Sigmoid colon (tissue), 7 donors: ENCODE measurements around the gene ARRB2. TPM values are rescaled to one million over a fixed set of nuclear protein-coding genes. Genes with fewer than 3 reads are reported as not detected.
A peak's percentile ranks its signal among the peaks of the same experiment; 100 is the strongest.
"Not testable (repeated sequence)": the region's sequence is repeated elsewhere in the genome, so short reads cannot be mapped to it uniquely, and the experiment has no call there.

ENCODE experiments used
- DNase-seq: peaks from one replicate; pipeline ENCODE4 v3.0.0-alpha.2; 2019
- H3K27ac ChIP-seq, 4 donors: fragments of 200-600 bp; sonication (generic); one replicate each; pipeline ENCODE4 v1.5.1; 2016 to 2019; ENCODE audit warnings: mild to moderate bottlenecking in 1 of 4
- H3K27me3 ChIP-seq, 3 donors: fragments of 200-600 bp; sonication (generic); one replicate each; pipeline ENCODE4 v1.5.1; 2019; ENCODE audit warnings: mild to moderate bottlenecking in 1 of 3
- H3K36me3 ChIP-seq, 4 donors: fragments of 200-600 bp; sonication (generic); one replicate each; pipeline ENCODE4 v1.5.1; 2016 to 2019
- H3K4me1 ChIP-seq, 4 donors: fragments of 200-600 bp; sonication (generic); one replicate each; pipeline ENCODE4 v1.5.1; 2017 to 2019
- H3K4me3 ChIP-seq, 4 donors: fragments of 200-600 bp; sonication (generic); one replicate each; pipeline ENCODE4 v1.5.1; 2017 to 2019; ENCODE audit warnings: mild to moderate bottlenecking in 2 of 4, moderate library complexity in 1 of 4
- H3K9me3 ChIP-seq, 4 donors: fragments of 200-600 bp in 3 of 4; sonication (generic) in 3 of 4; one replicate each; pipeline versions ENCODE4 v1.5.1 to v1.6.1; 2013 to 2019
- EP300 ChIP-seq, 4 donors: sonication (generic); formaldehyde crosslinking; IDR thresholded peaks; one replicate each; pipeline ENCODE4 v1.6.1; 2017; ENCODE audit warnings: antibody characterized with exemption in 4 of 4
- POLR2A ChIP-seq, 2 donors: fragments of 450-650 bp; IDR thresholded peaks; one replicate each; pipeline ENCODE4 v1.6.1; 2016; ENCODE audit warnings: antibody characterized with exemption in 2 of 2, mild to moderate bottlenecking in 2 of 2, moderate library complexity in 2 of 2
- POLR2AphosphoS5 ChIP-seq, 4 donors: sonication (generic); formaldehyde crosslinking; IDR thresholded peaks; one replicate each; pipeline ENCODE4 v1.6.1; 2017; ENCODE audit warnings: antibody characterized with exemption in 4 of 4
- WGBS, 2 donors: extraction: QIAGEN DNeasy Blood & Tissue Kit; methylation state at CpG; one replicate each; pipeline ENCODE4 v1.1.7; 2013; 5-methylcytosine and 5-hydroxymethylcytosine counted together
- intact Hi-C: fragments of 100-400 bp; cut with DNase I; formaldehyde crosslinking; loops from one replicate; pipeline ENCODE4 v1.15.1; 2023
- polyA plus RNA-seq, 3 donors: library from polyadenylated mRNA; stranded (reverse); fragments of 200-250 nt; gene quantifications; one replicate each; pipeline ENCODE4 v1.2.3, GENCODE V29; 2013
- total RNA-seq, 4 donors: library from RNA; depleted of rRNA; stranded (reverse); fragments of >200 nt; gene quantifications; one replicate each; pipeline ENCODE4 v1.1.0, GENCODE V29; 2016
- TF ChIP-seq, protein P1 (sequence below), 4 experiments: fragments of 450-650 bp in 3 of 4; fragments of 200-600 bp in 1 of 4; IDR thresholded peaks; one replicate each; pipeline ENCODE4 v1.5.1; 2016 to 2019; ENCODE audit warnings: antibody characterized with exemption in 4 of 4, mild to moderate bottlenecking in 3 of 4, moderate library complexity in 2 of 4
- donor health status: healthy with polysubstance abuse.
- donor health status: Bipolar disorder and iron deficiency.
- donor health status: healthy.

Gene ARRB2
- total and polyA plus RNA-seq, 7 donors: 22.1 to 51.7 (median 35.7) TPM

DNA sequence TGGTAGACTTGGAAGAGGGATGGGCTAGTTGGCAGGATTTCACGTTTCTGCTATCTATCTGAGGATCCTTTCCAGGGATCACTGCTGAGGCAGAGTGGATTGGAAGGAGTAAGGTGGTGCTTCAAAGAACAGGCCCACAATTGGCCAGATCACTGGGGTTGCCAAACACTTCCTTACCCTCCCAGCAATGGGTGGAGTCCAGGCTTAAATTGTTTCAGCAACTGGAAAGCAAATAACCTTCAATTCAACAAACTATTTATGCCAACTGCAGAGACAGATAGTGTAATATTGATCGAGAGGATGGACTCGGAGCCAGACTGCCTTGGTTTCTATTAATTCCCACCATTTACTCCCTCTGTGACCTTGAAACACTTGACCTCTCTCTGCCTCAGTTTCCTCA is 2.1 kb downstream of the ARRB2 start:
- H3K4me3 ChIP-seq: peak overlapping the region in 1 of 4 donors; percentile 84
- H3K27ac ChIP-seq: peak overlapping the region in 2 of 4 donors; percentile 85 to 90
- TF ChIP-seq, protein P1, sequence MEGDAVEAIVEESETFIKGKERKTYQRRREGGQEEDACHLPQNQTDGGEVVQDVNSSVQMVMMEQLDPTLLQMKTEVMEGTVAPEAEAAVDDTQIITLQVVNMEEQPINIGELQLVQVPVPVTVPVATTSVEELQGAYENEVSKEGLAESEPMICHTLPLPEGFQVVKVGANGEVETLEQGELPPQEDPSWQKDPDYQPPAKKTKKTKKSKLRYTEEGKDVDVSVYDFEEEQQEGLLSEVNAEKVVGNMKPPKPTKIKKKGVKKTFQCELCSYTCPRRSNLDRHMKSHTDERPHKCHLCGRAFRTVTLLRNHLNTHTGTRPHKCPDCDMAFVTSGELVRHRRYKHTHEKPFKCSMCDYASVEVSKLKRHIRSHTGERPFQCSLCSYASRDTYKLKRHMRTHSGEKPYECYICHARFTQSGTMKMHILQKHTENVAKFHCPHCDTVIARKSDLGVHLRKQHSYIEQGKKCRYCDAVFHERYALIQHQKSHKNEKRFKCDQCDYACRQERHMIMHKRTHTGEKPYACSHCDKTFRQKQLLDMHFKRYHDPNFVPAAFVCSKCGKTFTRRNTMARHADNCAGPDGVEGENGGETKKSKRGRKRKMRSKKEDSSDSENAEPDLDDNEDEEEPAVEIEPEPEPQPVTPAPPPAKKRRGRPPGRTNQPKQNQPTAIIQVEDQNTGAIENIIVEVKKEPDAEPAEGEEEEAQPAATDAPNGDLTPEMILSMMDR (IDR thresholded peaks at IDR 0.05): no peak
- TF ChIP-seq POLR2AphosphoS5 (IDR thresholded peaks at IDR 0.05): no peak
- no peak for TF ChIP-seq POLR2A (IDR thresholded peaks at IDR 0.05)
- TF ChIP-seq EP300 (IDR thresholded peaks at IDR 0.05): no peak
- H3K36me3 ChIP-seq: peaks cover 0 to 16% (median 9%) of the 10 kb centered on the region in 4 donors
- DNase-seq: no peak
- 22 to 74% methylated on average over 3 of the region's 3 CpGs for WGBS, 2 donors
- intact Hi-C loops: loop anchor here (5.0 kb wide), 2 partner anchors 120 to 175 kb away; partner anchors contain the start of gene MINK1
- H3K9me3 ChIP-seq: no peaks in the 10 kb centered on the region
- no peaks in the 10 kb centered on the region for H3K27me3 ChIP-seq
- H3K4me1 ChIP-seq: peaks cover 0 to 20% (median 14%) of the 10 kb centered on the region in 4 donors

DNA sequence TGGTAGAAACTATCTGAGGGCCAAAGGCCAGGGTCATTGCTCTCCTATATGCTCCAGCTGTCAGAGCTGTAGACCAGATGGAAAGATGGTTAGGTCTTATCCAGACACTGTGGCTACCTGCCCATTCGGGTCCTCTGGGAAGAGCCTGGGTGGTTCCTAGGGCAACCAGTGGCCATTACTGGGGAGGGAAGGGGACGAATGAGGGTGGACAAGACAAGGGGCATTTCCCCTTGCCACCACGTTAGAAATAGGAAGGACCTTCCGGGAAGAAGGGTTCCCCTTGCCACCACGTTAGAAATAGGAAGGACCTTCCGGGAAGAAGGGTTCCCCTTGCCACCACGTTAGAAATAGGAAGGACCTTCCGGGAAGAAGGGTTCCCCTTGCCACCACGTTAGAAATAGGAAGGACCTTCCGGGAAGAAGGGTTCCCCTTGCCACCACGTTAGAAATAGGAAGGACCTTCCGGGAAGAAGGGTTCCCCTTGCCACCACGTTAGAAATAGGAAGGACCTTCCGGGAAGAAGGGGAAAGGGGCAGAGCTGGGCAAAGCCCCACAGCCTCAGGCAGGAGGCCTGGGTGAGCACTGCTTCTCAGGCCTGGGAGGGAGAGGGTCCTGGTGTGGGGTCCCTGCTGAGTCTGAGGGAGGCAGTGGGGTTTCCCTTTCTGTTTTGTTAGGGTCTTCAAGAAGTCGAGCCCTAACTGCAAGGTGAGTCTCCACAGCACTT is 4.1 kb downstream of the ARRB2 start:
- Histone ChIP-seq H3K36me3 (peaks cover 0 to 32% (median 10%) of the 10 kb centered on the region in 4 donors), H3K4me1 (peaks cover 0 to 20% (median 13%) of the 10 kb centered on the region in 4 donors)
- intact Hi-C loops: loop anchor here (5.0 kb wide), 2 partner anchors 118 to 173 kb away; partner anchors contain the start of gene MINK1
- H3K4me3 ChIP-seq, DNase-seq, H3K27ac ChIP-seq, H3K9me3 ChIP-seq, H3K27me3 ChIP-seq: not testable (repeated sequence)
- 63 to 82% methylated on average over 11 of the region's 15 CpGs for WGBS, 2 donors

DNA sequence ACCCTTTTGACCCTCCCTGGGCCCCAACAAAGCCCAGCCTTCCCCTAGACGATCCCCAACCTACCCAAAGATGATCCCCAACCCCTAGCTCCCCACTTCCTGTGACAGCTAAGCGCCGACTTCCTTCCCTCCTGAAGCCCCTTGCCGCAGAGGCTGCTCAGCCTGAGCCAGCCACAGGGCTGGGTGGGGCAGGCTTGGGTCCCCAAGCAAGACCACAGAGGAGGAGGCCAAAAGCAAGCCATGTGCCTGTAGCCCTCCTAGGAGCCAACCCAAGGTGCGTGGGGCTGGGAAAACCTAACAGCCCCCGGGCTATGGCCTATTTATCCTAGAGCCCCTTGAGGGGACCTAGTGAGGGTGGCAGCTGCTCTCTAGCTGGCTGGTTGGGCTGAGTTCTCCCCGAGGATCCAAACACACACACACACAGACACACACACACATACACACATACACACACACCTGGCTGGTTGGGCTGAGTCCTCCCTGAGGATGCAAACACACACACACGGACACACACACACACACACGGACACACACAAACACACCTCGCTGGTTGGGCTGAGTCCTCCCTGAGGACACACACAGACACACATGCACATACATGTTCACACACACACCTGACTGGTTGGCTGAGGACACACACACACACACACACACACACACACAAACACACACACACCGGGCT is 4.8 kb downstream of the ARRB2 start:
- TF ChIP-seq POLR2A (IDR thresholded peaks at IDR 0.05) (no peak), POLR2AphosphoS5 (IDR thresholded peaks at IDR 0.05) (no peak), EP300 (IDR thresholded peaks at IDR 0.05) (no peak)
- TF ChIP-seq, protein P1 (IDR thresholded peaks at IDR 0.05): no peak
- H3K4me1 ChIP-seq: peaks cover 0 to 16% (median 11%) of the 10 kb centered on the region in 4 donors
- H3K27ac ChIP-seq: no peak overlapping the region
- no peak overlapping the region for H3K4me3 ChIP-seq
- no peaks in the 10 kb centered on the region for H3K27me3 ChIP-seq
- peaks cover 0 to 32% (median 10%) of the 10 kb centered on the region in 4 donors for H3K36me3 ChIP-seq
- H3K9me3 ChIP-seq: no peaks in the 10 kb centered on the region
- intact Hi-C loops: no loop called here
- 51 to 81% methylated on average over 11 of the region's 11 CpGs for WGBS, 2 donors
- no peak for DNase-seq

DNA sequence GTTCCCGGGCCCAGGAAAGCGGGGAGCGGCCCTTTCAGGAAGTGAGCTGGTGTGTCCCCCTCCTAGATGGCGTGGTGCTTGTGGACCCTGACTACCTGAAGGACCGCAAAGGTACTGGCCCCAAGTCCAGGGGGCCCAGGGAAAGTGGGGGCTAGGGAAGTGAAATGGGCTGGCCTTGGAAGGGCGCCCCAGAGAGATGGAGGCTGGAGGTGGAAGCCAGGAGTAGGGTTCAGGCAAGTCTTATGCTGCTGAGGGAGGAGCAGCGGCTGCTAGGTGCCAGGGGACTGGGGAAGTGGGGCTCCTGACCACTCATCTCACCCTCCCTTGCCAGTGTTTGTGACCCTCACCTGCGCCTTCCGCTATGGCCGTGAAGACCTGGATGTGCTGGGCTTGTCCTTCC is 5.6 kb downstream of the ARRB2 start:
- 95 to 96% methylated on average over 10 of the region's 10 CpGs for WGBS, 2 donors
- no peaks in the 10 kb centered on the region for H3K27me3 ChIP-seq
- H3K36me3 ChIP-seq: peaks cover 0 to 32% (median 10%) of the 10 kb centered on the region in 4 donors
- H3K27ac ChIP-seq: no peak overlapping the region
- TF ChIP-seq EP300 (IDR thresholded peaks at IDR 0.05): no peak
- no peak for TF ChIP-seq POLR2A (IDR thresholded peaks at IDR 0.05)
- no peak for TF ChIP-seq POLR2AphosphoS5 (IDR thresholded peaks at IDR 0.05)
- TF ChIP-seq, protein P1 (IDR thresholded peaks at IDR 0.05): no peak
- no peak overlapping the region for H3K4me3 ChIP-seq
- no peaks in the 10 kb centered on the region for H3K9me3 ChIP-seq
- no peak for DNase-seq
- H3K4me1 ChIP-seq: peaks cover 0 to 11% (median 7%) of the 10 kb centered on the region in 4 donors
- intact Hi-C loops: no loop called here

DNA sequence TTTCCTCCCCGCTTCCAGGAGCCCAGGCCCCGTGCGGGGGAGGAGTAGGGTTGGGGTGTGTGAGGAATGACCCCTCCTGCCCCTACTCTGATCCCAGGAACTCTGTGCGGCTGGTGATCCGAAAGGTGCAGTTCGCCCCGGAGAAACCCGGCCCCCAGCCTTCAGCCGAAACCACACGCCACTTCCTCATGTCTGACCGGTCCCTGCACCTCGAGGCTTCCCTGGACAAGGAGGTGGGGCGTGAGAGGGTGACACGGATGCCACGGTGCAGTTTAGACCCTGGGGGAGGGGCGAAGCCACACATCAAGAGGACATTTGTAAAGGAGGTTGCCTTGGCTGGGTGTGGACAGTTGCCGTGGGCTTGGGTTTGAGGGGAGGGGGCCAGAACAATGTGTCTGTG is 7.4 kb downstream of the ARRB2 start:
- no peak overlapping the region for H3K27ac ChIP-seq
- no peaks in the 10 kb centered on the region for H3K9me3 ChIP-seq
- H3K4me1 ChIP-seq: no peaks in the 10 kb centered on the region
- WGBS, 2 donors: 87 to 88% methylated on average over 17 of the region's 17 CpGs
- H3K36me3 ChIP-seq: peaks cover 0 to 32% (median 10%) of the 10 kb centered on the region in 4 donors
- H3K27me3 ChIP-seq: no peaks in the 10 kb centered on the region
- no peak for TF ChIP-seq EP300 (IDR thresholded peaks at IDR 0.05)
- TF ChIP-seq POLR2AphosphoS5 (IDR thresholded peaks at IDR 0.05): no peak
- no peak for TF ChIP-seq POLR2A (IDR thresholded peaks at IDR 0.05)
- TF ChIP-seq, protein P1 (IDR thresholded peaks at IDR 0.05): no peak
- intact Hi-C loops: no loop called here
- H3K4me3 ChIP-seq: no peak overlapping the region
- DNase-seq: no peak
